Stimulated activated CD8-positive, alpha-beta memory T cell treated with anti-CD3 and anti-CD28 coated beads, Interleukin-4, amount 100 ng/mL, for 1 hour (primary cell): ENCODE measurements around the gene ZDHHC21.

Source experiments
- DNase-seq, 2 donors: peaks; one replicate each; pipeline ENCODE4 v3.0.0-alpha.2; 2020; ENCODE audit warnings: low read depth in 2 of 2, low spot score in 1 of 2

ZDHHC21 gene, protein sequence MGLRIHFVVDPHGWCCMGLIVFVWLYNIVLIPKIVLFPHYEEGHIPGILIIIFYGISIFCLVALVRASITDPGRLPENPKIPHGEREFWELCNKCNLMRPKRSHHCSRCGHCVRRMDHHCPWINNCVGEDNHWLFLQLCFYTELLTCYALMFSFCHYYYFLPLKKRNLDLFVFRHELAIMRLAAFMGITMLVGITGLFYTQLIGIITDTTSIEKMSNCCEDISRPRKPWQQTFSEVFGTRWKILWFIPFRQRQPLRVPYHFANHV

DNA sequence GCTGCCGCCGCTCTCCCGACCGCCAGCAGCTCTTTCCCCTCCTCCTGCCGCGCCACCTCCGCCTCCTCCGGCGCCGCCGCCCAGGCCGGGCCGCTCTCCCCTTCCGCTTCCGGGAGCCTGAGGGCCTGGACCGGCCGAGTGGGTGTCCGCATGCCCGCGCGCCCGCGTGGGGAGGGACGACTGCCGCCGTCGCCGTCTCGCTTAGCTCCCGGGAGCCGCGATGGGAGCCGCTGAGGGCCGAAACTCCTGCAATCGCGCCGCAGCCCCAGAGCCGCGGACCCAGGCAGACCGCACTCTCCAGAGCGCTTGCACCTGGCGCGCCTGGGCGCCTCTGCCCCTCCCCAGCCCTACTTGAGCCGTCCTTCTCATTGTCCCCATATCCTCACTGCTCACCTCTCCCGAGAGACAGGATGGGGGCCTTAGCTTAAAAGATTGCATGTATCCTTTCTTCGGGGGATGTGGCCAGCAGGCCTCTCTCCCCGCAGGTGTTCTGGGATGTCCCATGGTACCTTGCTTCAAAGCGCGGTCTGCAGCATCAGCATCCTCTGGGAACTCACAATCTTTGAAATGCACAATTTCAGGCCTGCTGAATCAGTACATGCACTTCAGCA lies at the start of gene ZDHHC21:
Gene ZDHHC21, minus strand, starts transcription at position 182 of the 611 bp plus-strand sequence. CDS start 19,092 bp downstream, outside the sequence.
- DNase-seq: peak; percentile 7 to 9

DNA sequence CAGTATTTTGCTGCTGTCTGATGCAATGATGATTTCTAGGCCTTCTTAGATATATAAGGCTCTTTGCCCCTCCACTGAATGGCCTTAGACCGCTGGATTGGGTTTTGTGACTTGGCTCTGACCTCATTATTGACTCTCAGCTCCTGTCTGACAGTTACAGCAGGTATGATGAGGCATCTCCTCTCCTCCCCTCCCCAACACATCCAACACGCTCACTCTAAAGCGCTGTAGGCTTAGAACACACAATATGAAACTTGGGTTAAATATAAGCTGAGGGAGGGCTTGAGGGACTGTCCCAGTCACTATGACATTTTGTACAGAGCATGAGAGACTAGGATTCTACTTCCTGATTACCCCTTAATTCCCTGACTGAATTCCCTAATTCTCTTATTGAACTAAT lies 48.1 kb upstream of the ZDHHC21 start:
- no peak for DNase-seq

DNA sequence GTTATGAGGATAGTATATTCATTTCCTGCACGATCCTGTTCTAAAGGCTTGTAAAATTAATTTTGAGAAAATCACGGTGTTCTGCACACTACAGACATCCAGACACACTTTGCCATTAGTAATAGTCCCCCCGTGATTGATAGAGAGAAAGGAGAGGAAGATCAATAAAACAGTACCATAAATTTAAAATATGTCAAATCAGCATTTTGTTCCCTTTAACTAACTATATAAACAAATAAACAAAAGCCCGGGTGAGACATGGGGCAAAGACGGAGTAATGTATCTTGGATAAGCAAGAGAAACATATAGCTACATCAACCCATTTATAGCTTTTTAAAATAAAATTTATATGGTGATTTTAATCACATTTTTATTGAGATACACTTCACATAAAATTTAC lies 39.9 kb upstream of the ZDHHC21 start:
- DNase-seq: no peak

DNA sequence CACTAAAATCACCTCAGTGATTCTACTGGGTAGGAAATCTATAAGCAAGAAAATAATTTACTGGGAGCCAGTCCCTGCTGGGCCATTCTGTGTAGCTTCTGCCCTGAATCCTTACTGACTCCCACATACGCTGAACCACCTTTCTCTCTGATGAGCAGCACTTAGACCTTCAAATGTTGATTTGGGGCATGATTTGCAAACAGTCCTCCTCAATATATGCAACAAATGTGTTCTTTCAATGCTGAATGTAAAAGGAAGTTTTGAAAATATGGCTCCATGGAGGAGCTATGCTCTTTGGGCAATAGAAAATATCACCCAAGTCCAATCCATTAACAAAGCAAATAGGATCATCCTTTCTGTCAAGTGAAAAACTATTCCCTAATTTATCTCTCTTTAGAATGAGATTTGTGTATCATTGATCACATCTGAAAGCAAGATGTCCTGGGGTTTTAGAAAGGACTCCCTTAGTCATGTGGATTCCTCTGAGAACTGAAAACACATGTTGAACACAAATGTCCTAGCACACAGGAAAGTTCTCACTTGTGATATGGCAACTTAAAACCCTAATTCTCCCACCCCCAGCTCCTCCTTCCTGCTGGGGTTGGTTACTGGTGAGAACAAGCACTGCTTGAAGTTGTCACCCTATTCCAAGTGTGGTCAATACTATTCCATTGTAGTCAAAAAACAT lies 38.2 kb upstream of the ZDHHC21 start:
- DNase-seq: no peak

DNA sequence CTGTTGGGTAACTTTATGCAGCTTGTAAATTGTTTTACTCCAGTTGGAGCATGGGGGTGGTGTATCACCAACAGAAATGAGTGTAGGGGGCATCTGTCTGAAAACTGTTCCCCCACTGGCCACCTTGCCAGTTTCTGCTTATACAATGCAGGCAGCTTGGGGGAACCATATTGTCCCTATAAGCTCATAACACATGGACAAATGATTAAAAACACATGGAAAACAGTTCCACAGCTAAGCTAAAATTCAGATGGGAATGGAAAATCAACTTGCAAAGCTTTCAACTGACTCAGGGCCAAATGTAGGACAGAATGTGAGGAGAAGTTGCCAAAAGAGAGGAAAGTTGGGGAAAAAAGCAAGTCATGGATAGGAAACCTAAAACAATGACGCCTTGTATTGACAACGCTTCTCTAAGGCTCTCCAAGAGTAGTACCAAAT lies 37.2 kb upstream of the ZDHHC21 start:
- DNase-seq: no peak

DNA sequence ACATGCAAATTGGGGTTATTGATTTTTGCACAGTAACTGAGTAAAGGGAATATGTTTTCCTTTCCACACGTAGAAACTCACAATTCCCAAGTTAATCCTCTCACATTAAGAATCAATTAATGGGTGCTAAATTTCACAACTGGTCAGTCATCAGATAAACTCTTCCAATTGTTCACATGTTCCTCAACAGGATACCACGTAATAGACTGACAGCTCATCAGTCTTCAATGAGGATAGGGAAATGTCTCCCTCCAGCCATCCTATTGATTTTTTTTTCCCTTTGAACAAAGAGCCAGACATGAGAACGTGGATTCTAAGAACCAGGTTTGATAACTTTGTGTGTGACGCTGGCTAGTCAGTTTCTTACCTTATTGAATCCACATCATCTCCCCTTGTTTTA lies 30.1 kb upstream of the ZDHHC21 start:
- no peak for DNase-seq

DNA sequence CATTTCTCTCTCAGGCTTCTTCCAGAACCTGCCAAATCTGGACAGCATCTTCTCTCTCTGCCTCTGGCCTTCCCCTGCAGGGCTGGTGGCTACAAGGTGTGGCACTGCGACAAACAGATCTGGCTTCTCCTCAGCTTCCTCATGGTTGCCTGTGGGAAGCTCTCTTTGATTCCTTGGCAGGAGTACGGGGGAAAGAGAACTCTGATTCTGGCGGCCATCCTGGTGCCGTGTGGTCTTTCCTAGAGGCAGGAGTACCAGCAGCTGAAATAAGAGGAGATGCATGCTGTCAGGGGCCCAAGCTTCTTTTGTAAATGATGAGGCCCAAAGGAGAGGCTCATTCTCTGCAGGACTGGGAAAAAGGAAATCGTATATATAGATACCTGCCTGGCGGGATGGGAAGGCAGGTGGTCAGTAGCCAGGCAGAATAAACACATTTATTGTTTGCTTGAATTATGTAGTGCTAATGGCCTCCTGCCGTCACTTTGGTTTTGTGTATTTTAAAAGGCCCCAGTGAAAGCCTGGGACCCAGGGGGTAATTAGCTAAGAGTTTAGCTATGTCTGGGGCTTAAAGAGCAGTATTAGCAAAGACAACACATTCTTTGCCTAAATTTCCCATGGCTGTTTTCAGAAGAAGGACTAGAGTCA lies 29.3 kb upstream of the ZDHHC21 start, which contains the start of gene CER1:
Gene CER1, minus strand, starts transcription at position 343 of the 645 bp plus-strand sequence. Its CDS starts 61 bp downstream, at position 282.
- no peak for DNase-seq

DNA sequence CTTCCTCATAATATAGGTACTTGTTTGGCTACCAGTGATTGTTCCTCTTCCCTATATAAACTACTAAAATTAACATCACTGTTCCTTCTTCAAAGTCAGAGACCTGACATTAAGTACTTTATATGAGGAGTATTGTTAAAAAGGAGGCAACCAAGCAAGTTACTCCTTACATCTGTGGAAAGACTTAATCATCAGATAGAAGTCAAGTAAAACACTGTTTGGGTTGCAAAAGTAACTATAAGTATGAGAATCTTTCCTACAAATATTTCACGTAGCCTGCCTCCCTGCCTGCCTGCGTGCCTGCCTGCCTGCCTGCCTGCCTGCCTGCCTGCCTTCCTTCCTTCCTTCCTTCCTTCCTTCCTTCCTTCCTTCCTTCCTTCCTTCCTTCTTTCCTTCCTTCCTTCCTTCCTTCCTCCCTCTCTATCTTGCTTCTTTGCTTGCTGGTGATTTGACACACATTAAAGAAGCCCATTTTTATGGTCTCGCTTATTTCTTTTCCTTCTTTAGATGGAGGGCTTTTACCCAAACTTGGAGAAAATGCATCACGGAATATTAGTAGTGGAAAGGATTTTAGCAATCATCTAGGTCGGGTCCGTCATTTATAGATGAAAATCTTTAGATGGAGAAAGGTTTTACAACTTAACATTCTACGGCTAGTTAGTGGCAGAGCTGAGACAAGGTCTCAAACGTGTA lies 26.1 kb upstream of the ZDHHC21 start:
- no peak for DNase-seq

DNA sequence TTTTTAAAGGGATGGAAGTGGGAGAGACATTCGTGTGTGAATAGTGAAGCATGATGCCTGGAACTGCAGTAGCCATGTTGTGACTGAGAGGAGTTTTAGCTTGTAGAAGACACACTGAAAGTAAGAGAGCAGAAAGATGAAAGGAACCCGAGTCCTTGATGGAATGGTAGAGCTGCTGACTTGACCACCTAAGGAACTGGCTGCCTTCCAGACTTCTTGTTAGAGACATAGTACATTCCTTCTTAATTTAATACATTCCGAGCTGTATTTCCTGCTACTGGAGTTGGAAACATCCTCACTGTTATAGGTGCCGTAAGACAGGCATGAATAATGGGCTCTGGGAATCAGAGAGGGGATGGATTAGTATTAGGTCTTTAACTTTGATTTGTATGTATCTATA lies 21.9 kb upstream of the ZDHHC21 start:
- DNase-seq: no peak

DNA sequence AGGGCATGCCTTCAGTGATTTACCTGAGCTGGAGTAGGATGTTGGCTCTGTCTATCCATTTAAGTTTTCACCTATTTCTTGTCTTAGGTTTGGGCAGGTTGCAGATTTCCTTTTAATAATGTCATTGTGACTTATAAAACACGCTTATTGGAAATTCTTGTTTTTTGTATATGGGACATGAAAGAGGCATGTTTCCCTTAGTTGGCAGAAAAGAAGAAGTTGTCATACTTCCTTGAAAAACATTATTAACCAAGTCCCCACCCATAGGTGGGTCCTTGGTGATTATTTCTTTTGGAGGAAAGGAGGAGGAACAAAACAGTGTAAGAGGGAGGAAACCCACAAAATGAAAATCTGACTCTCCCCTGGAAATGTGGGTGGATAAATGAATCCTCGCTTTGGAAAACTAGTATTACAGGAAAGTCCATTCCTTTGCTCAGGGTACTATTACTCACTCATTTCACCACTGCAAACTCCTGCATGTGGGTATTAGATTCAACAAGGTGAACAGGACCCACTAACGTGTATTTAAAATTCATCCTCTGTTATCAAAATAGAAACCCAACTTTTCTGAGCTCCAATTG lies 20.0 kb upstream of the ZDHHC21 start:
- no peak for DNase-seq

DNA sequence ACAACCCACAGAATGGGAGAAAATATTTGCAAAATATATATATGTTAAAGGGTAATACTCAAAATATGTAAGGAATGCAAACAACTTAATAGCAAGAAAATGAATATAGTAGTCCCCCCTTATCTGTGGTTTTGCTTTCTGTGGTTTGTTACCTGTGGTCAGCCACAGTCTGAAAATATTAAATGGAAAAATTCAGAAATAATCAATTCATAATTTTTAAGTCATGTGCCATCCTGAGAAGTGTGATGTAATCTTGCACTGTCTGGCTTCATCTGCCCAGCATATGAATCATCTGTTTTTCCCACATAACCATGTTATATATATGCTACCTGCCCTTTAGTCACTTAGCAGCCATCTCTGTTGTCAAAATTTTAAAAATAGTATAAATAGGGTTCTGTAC lies 17.6 kb upstream of the ZDHHC21 start:
- DNase-seq: no peak

DNA sequence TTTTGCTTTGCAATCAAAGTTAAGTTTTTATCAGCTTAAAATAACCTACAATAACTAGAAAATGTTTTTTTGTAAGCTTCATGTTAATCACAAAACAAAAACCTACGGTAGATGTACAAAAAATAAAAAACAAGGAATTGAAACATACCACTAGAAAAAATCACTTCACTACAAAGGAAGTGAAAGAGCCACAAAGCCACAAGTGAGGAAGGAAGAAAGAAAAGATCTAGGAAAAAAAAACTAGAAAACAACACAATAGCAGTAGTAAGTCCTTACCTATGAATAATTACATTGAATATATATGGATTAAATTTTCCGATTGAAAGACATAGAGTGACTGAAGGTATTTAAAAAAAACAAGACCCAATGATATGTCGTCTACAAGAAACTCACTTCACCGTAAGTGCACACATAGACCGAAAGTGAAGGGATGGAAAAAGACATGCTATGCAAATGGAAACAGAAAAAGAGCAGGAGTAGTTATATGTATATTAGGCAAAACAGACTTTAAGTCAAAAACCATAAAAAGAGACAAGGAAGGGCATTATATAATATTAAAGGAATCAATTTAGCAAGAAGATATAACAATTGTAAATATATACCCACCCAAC lies 13.4 kb upstream of the ZDHHC21 start:
- DNase-seq: no peak

DNA sequence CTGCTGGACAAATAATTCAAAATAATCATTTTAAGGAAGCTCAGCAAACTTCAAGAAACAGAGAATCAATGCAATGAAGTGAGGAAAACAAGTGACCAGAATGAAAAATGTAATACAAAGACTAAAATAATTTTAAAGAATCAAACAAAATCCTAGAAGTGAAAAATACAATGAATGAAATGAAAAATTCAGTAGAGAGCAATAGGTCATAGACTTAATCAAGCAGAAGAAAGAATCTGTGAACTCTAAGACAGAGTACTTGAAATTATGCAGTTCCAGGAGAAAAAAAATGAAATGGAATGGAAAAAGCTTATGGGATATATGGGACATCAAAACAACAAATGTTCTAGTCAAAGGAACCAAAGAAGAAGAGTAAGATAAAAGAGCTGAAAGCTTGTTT lies 11.8 kb upstream of the ZDHHC21 start:
- no peak for DNase-seq

DNA sequence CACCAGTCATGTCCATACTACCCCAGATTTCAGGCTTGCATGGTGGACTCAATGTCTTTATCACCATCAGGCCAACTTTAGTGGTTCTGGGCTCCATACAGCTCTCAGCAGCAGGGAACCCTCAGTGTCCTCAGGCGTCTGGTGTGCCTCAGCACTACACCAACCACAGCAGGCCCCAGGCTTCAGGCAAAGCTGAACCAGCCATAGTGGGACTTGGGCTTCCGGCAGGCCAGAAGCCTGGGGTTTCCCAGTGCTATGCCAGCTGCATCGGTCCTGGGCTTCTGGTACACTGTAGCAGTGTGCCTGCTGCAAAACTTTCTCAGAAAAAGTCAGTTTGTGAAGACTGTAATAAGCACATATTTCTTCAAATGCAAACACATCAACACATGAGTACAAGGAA lies 11.0 kb upstream of the ZDHHC21 start:
- DNase-seq: no peak

DNA sequence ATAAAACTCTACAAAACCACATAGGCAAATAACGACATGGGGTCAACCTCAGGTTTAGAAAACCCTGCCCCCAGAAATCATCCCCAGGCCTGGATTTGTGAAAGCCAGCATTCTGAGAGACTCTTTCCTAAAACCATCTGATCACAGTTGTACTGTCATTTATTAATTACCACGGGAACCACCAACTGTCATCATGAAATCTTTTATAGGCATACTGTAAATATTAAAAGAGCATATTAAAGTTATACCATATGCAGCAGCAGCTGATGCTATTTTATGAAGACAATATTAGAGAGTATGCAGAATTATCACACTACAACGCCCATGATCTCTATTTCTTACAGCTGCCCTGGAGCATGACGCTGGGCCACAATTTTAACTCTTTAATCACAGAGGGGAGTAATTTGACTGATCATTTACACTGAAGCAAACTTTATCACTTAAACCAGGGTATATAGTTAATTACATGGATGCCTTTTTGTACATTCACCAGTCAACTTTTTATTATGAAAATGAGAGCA lies 9.0 kb upstream of the ZDHHC21 start:
- no peak for DNase-seq

DNA sequence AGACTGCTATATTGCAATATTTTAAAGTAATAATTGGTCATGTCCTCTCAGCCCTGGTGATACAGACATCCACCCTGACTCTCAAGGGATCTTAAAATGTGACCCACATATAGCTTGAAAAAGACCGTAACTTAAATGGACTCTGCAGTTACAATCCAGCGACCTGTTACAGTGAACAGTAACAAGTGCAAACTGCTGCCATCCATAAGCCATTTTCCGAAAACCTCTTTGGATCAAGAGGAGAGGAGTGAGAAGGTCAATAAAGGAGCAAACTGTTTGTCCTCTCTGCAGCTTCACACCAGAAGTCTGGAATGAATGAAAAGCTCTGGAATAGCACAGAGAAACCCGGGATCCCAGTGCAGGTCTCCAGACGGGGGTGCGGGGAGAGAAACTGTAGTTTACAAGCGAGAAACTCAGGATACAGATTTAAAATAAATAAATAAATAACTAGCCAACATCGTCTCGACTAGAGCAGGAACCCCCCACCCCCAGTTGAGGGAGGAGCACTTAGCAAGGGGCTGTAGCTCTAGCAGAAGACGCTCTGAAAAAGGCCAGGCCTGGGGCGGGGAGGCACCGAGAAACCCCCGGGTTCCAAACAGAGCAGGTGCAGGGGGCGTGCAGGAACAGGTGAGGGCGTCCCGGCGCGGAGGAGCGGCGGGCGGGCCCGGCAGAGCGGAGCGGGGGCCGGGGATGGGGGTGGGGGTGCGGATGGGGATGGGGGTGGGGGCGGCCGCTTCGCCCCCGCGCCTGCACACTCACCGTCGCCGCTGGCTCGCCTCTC lies 572 bp downstream of the ZDHHC21 start:
- no peak for DNase-seq

DNA sequence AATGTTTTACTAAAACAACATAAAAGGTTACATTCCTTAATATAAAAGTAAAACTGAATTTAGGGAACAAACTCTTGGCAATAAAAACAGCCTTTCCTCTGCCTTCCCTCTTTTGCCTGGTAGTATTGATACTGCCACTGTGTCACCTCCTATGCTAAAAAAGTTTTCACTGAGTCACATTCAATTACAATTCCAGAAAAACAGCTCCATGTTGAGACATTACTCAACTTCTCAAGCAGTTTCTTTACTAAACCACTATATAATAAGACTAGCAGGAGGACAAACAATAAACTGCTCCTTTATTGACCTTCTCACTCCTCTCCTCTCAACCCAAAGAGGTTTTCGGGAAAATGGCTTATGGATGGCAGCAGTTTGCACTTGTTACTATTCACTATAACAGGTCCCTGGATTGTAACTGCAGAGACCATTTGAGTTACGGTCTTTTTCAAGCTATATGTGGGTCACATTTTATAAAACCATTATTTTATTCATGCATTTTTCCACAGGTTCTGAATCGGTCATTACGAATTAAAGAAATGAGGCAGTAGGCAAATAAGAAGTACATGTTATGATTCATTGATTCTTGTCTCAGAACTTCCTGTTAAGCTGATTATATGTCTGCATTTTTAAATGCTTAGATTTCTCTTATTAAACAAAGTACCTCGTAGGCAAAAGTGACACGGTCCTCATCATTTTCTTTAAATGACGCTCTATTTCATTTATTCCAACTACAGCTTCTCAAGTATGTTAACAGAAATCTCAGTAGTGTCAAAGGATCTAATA lies 2.1 kb downstream of the ZDHHC21 start:
- DNase-seq: no peak

DNA sequence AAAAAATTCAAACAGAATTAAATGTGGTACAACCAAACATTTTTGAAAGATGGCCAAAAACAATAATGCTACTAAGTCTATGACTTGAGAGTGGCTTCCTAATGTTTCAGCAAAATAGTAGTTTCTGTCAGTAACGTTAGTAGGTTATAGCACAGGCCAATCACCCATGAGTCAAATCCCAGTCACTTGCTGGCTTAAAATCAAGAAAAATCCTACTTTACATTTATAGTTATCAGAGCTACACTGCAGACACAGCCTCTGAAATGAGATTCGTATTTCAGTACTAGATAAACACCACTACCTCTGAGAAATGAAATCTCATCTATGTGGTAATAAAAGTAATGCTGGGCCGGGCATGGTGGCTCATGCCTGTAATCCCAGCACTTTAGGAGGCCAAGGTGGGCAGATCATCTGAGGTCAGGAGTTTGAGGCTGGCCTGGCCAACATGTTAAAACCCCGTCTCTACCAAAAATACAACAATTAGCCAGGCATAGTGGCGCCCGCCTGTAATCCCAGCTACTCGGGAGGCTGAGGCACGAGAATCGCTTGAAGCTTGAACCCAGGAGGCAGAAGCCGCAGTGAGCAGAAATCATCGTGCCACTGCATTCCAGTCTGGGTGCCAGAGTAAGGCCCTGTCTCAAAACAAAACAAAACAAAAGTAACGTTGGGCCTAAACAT lies 6.1 kb downstream of the ZDHHC21 start:
- DNase-seq: no peak
